Measurements from ENCODE around the gene OLA1. TPM values are rescaled to one million over a fixed set of nuclear protein-coding genes. Genes with fewer than 3 reads are reported as not detected.

The OLA1 gene
- total RNA-seq, 1 donor from 2014 or later = 132 TPM

DNA sequence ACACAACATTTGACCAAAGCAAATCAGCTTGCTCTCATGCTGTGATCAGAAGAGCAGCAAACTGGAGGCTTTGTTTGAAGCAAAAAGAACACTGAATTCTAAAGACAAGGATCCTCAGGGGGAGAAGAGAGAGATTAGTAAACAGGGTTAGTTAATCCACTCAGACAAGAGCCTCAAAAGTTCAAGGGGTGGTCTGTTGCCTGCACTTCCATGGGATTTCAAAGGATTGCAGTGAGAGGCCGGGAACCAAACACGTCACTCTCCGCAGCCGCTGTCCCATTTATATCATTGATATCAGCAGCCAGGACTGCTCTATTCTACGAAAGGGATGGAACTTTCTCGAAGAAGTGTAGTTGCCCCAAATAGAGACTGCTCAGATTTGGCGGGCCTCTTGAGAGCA lies 185.4 kb downstream of the OLA1 start:
- FAIRE-seq (no peak), DNase-seq (ENCODE audit: low read depth) (no peak)
- H3K4me3 ChIP-seq (ENCODE audit: low read depth, low read length) = no peak overlapping the region
- no peaks in the 10 kb centered on the region for H3K27me3 ChIP-seq (ENCODE audit: control insufficient read depth, insufficient read depth, low read length)
- H3K36me3 ChIP-seq (ENCODE audit: control insufficient read depth, insufficient read depth, low read length) = no peaks in the 10 kb centered on the region
- TF ChIP-seq, protein P1, sequence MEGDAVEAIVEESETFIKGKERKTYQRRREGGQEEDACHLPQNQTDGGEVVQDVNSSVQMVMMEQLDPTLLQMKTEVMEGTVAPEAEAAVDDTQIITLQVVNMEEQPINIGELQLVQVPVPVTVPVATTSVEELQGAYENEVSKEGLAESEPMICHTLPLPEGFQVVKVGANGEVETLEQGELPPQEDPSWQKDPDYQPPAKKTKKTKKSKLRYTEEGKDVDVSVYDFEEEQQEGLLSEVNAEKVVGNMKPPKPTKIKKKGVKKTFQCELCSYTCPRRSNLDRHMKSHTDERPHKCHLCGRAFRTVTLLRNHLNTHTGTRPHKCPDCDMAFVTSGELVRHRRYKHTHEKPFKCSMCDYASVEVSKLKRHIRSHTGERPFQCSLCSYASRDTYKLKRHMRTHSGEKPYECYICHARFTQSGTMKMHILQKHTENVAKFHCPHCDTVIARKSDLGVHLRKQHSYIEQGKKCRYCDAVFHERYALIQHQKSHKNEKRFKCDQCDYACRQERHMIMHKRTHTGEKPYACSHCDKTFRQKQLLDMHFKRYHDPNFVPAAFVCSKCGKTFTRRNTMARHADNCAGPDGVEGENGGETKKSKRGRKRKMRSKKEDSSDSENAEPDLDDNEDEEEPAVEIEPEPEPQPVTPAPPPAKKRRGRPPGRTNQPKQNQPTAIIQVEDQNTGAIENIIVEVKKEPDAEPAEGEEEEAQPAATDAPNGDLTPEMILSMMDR (IDR thresholded peaks at IDR 0.05; ENCODE audit: insufficient read depth, low read length, severe bottlenecking) = no peak

DNA sequence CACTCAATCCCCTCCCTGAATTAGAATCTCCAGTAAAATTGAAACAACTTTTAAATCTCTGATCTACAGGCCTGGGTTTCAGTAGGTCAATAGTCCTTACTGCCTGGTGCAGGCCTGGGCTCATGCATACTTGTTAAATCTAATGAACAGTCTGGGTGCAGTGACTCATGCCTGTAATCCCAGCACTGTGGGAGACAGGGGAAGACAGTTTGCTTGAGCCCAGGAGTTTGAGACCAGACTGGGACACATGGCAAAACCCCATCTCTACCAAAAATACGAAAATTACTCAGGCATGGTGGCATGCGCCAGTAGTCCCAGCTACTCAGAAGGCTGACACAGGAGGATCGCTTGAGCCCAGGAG lies 188.5 kb downstream of the OLA1 start:
- Histone ChIP-seq H3K27me3 (ENCODE audit: control insufficient read depth, insufficient read depth, low read length) (no peaks in the 10 kb centered on the region), H3K4me3 (ENCODE audit: low read depth, low read length) (no peak overlapping the region), H3K36me3 (ENCODE audit: control insufficient read depth, insufficient read depth, low read length) (no peaks in the 10 kb centered on the region)
- FAIRE-seq = no peak
- DNase-seq (ENCODE audit: low read depth) = peak; percentile 79
- TF ChIP-seq, protein P1 (IDR thresholded peaks at IDR 0.05; ENCODE audit: insufficient read depth, low read length, severe bottlenecking) = no peak

DNA sequence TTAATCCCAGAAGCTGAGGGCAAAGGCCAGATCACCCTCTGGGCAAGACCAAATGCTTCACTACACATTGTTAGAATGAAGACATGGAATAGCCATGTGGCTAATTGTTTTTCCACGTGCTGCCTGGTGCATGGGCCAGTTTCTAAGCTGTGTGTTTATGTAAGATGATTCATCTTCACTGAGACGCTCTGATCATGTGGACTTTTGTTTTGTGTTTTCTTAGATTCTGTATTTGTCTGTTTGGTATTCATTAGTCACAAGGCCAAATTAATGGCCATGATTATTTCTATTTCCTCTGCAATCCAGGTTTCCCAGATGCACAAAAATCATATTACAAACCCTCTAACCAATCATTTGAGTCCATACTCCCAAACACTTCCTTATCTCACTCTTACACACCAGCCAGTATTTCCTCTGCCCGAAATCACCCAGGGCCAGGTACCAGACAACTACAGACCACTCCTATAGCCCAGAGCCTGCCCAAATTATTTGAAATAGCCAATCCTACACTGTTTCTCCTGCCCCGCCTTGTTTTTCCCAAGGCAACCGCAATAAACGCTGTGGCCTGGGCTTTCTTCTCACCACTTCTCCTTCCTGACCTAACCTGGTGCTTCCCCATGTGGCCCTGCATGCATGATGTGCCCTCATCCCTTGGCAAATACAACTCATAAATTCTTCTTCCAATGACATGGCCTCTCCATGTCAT lies 189.0 kb downstream of the OLA1 start:
- Histone ChIP-seq H3K36me3 (ENCODE audit: control insufficient read depth, insufficient read depth, low read length) (no peaks in the 10 kb centered on the region), H3K27me3 (ENCODE audit: control insufficient read depth, insufficient read depth, low read length) (no peaks in the 10 kb centered on the region), H3K4me3 (ENCODE audit: low read depth, low read length) (no peak overlapping the region)
- TF ChIP-seq, protein P1 (IDR thresholded peaks at IDR 0.05; ENCODE audit: insufficient read depth, low read length, severe bottlenecking) = no peak
- peak; percentile 87 for DNase-seq (ENCODE audit: low read depth)
- peak; percentile 40 for FAIRE-seq

GRCh38 chr2:174058456-174058855 lies 189.9 kb downstream of the OLA1 start:
- FAIRE-seq = no peak
- Histone ChIP-seq H3K27me3 (ENCODE audit: control insufficient read depth, insufficient read depth, low read length) (no peaks in the 10 kb centered on the region), H3K4me3 (ENCODE audit: low read depth, low read length) (no peak overlapping the region), H3K36me3 (ENCODE audit: control insufficient read depth, insufficient read depth, low read length) (no peaks in the 10 kb centered on the region)
- TF ChIP-seq, protein P1 (IDR thresholded peaks at IDR 0.05; ENCODE audit: insufficient read depth, low read length, severe bottlenecking) = no peak
- DNase-seq (ENCODE audit: low read depth) = no peak

DNA sequence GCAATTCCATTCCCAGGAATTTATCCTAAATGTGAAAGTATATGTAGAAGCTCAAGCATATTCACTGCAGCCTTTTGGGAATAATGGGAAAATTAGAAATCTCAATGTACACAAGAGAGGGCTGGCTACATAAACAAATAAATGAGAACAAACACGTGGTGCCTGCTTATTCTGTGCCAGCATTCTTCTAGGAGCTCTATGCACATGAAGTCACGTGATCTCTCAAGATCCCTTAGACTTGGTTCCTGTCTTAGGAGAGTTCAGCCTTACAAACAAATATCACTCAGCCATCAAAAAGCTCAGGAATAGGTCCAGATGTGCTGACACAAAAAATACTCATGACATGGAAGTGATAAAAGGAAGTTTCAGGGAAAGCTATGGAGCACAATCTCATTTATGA lies 190.3 kb downstream of the OLA1 start:
- no peak for FAIRE-seq
- no peak for DNase-seq (ENCODE audit: low read depth)
- H3K27me3 ChIP-seq (ENCODE audit: control insufficient read depth, insufficient read depth, low read length) = no peaks in the 10 kb centered on the region
- TF ChIP-seq, protein P1 (IDR thresholded peaks at IDR 0.05; ENCODE audit: insufficient read depth, low read length, severe bottlenecking) = no peak
- H3K36me3 ChIP-seq (ENCODE audit: control insufficient read depth, insufficient read depth, low read length) = no peaks in the 10 kb centered on the region
- no peak overlapping the region for H3K4me3 ChIP-seq (ENCODE audit: low read depth, low read length)

DNA sequence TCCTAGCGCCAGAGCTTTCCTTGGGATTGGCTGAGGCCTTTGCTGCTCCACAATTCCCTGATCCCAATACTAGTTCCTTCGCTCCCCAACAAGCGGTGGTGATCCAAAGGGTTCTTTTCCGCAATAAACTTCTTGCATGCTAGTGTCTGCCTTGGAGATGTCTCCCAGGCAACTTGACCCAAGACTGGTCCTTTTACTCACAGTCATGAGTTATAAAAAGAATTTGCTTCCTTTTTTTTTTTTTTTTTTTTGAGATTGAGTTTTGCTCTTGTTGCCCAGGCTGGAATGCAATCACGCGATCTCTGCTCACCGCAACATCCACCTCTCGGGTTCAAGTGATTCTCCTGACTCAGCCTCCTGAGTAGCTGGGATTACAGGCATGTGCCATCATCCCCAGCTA lies 193.4 kb downstream of the OLA1 start:
- DNase-seq (ENCODE audit: low read depth) = no peak
- Histone ChIP-seq H3K36me3 (ENCODE audit: control insufficient read depth, insufficient read depth, low read length) (no peaks in the 10 kb centered on the region), H3K4me3 (ENCODE audit: low read depth, low read length) (no peak overlapping the region), H3K27me3 (ENCODE audit: control insufficient read depth, insufficient read depth, low read length) (no peaks in the 10 kb centered on the region)
- TF ChIP-seq, protein P1 (IDR thresholded peaks at IDR 0.05; ENCODE audit: insufficient read depth, low read length, severe bottlenecking) = no peak
- no peak for FAIRE-seq

Data from bronchial epithelial cell (primary cell).